SU-DHL-6 (cell line): ENCODE measurements around the gene CEP57L1.

ENCODE experiments used
- EZH2phosphoT487 ChIP-seq: fragments of 200-600 bp; sonication (generic), shearing (Covaris generic); conservative IDR thresholded peaks from 2 replicates; pipeline ENCODE4 v1.6.1; 2018; ENCODE audit warnings: mild to moderate bottlenecking, antibody characterized with exemption, low read length, moderate library complexity, mixed read lengths
- TF ChIP-seq, protein P1 (sequence below): fragments of 200-600 bp; sonication (generic); IDR thresholded peaks from one replicate; pipeline ENCODE4 v1.5.1; 2017; ENCODE audit warnings: antibody characterized with exemption, mild to moderate bottlenecking, low read length, moderate library complexity; ENCODE audit not compliant: insufficient read depth, poor library complexity, severe bottlenecking

DNA sequence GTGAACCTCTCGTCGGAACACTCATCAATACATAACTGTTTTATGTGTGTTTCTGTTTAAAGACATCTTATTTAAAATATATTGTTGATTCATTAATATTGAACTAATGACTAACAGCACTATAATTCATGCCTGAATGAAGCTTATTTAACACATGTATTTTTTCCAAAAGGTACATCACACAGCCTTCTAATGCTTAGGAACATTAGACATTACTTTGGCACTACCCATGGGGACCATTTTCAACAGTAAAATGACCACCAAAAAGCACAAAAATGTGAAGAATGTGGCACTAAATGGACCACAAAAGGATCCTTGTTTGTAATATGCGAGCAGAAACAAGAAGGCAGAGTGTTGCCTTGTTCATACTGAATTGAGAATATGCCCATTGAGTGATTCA, 109.2 kb downstream of the CEP57L1 start:
- TF ChIP-seq, protein P1, sequence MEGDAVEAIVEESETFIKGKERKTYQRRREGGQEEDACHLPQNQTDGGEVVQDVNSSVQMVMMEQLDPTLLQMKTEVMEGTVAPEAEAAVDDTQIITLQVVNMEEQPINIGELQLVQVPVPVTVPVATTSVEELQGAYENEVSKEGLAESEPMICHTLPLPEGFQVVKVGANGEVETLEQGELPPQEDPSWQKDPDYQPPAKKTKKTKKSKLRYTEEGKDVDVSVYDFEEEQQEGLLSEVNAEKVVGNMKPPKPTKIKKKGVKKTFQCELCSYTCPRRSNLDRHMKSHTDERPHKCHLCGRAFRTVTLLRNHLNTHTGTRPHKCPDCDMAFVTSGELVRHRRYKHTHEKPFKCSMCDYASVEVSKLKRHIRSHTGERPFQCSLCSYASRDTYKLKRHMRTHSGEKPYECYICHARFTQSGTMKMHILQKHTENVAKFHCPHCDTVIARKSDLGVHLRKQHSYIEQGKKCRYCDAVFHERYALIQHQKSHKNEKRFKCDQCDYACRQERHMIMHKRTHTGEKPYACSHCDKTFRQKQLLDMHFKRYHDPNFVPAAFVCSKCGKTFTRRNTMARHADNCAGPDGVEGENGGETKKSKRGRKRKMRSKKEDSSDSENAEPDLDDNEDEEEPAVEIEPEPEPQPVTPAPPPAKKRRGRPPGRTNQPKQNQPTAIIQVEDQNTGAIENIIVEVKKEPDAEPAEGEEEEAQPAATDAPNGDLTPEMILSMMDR = no peak
- no peak for TF ChIP-seq EZH2phosphoT487
